GM12878 (cell line): ENCODE results near the gene SIRT2. TPM values are rescaled to one million over a fixed set of nuclear protein-coding genes. Genes with fewer than 3 reads are reported as not detected.

Experiments
- ATAC-seq: fragments of 200-7000 bp; cut with Tn5 transposase; 3 replicates; pipeline ENCODE4 v1.9.1; 2020; ENCODE audit warnings: mild to moderate bottlenecking, moderate library complexity
- BruUV-seq: library from RNA; stranded (reverse); fragments of 400-500 nt; replicated peaks from 2 replicates; lab custom pipeline; 2021; lab: Mats Ljungman, UMichigan
- CTCF ChIA-PET: fragments of 300-600 bp; sonication (Branson Sonifier 250); formaldehyde crosslinking; extraction: SDS; loops from one replicate; lab custom pipeline; 2021; ENCODE audit warnings: inconsistent platforms; lab: Yijun Ruan, JAX
- POLR2A ChIA-PET: fragments of 350-600 bp; formaldehyde crosslinking; extraction: SDS; loops from one replicate; lab custom pipeline; 2021; ENCODE audit warnings: inconsistent platforms; lab: Charles Lee
- RAD21 ChIA-PET: fragments of 300-600 bp; sonication (Branson Sonifier 250); formaldehyde crosslinking; loops from one replicate; lab custom pipeline; 2023; ENCODE audit warnings: antibody characterized with exemption; ENCODE audit not compliant: unreplicated experiment; lab: Charles Lee
- SMC1A ChIA-PET: fragments of 300-600 bp; sonication (Branson Sonifier 250); formaldehyde crosslinking; loops from one replicate; lab custom pipeline; 2023; ENCODE audit not compliant: unreplicated experiment, uncharacterized antibody; lab: Charles Lee
- DNase-seq: peaks from one replicate; pipeline ENCODE4 v3.0.0-alpha.2; 2011; ENCODE audit warnings: low read depth, low spot score
- FAIRE-seq: peaks from 3 replicates; lab custom pipeline; 2011; peaks lifted over from hg19 to GRCh38; lab: Jason Lieb, UNC
- H2AFZ ChIP-seq: 2 replicates; pipeline ENCODE4 v1.6.0; 2011; ENCODE audit warnings: low read depth, low read length, control low read depth; ENCODE audit not compliant: control insufficient read depth
- H3K27ac ChIP-seq: 2 replicates; pipeline ENCODE4 v1.5.1; 2011; ENCODE audit warnings: control low read depth; ENCODE audit not compliant: control insufficient read depth, insufficient read depth
- H3K27me3 ChIP-seq, 2 experiments: replicated peaks in 1 of 2; 2 replicates each; pipeline versions ENCODE4 v1.6.0 to v1.6.1; 2011; ENCODE audit warnings: low read length in 1 of 2; ENCODE audit not compliant: control insufficient read depth in 2 of 2, insufficient read depth in 2 of 2
- H3K36me3 ChIP-seq, 2 experiments: 2 replicates each; pipeline ENCODE4 v1.5.1; 2011; ENCODE audit warnings: low read length in 1 of 2; ENCODE audit not compliant: control insufficient read depth in 2 of 2, insufficient read depth in 2 of 2
- H3K4me1 ChIP-seq: 2 replicates; pipeline ENCODE4 v1.6.1; 2011; ENCODE audit warnings: mild to moderate bottlenecking, low read length, moderate library complexity, mixed read lengths; ENCODE audit not compliant: control insufficient read depth, insufficient read depth
- H3K4me2 ChIP-seq: 2 replicates; pipeline ENCODE4 v1.6.0; 2011; ENCODE audit warnings: control low read depth; ENCODE audit not compliant: control insufficient read depth, insufficient read depth
- H3K4me3 ChIP-seq: fragments of 200-600 bp; sonication (generic); 2 replicates; pipeline ENCODE4 v1.5.1; 2016
- H3K79me2 ChIP-seq: 2 replicates; pipeline ENCODE4 v1.6.0; 2011; ENCODE audit warnings: low read length; ENCODE audit not compliant: control insufficient read depth, insufficient read depth
- H3K9ac ChIP-seq: 2 replicates; pipeline ENCODE4 v1.8.0; 2011; ENCODE audit warnings: low read length, control low read depth, mixed read lengths; ENCODE audit not compliant: control insufficient read depth, insufficient read depth
- H3K9me3 ChIP-seq: replicated peaks from 3 replicates; pipeline ENCODE4 v1.5.1; 2011; ENCODE audit warnings: mild to moderate bottlenecking, low read length; ENCODE audit not compliant: control insufficient read depth, insufficient read depth
- H4K20me1 ChIP-seq: 2 replicates; pipeline ENCODE4 v1.6.0; 2011; ENCODE audit not compliant: control insufficient read depth, insufficient read depth
- HDAC6 ChIP-seq: fragments of 200-600 bp; sonication (generic); IDR thresholded peaks from one replicate; pipeline ENCODE4 v1.8.0; 2017; ENCODE audit warnings: antibody characterized with exemption; ENCODE audit not compliant: unreplicated experiment
- PML ChIP-seq: IDR thresholded peaks from 2 replicates; pipeline ENCODE4 v1.6.1; 2012; ENCODE audit warnings: low read length, inconsistent platforms
- POLR2A ChIP-seq: IDR thresholded peaks from 2 replicates; pipeline ENCODE4 v1.6.1; 2011; ENCODE audit warnings: low read depth, mild to moderate bottlenecking, low read length
- POLR2AphosphoS5 ChIP-seq: IDR thresholded peaks from 2 replicates; pipeline ENCODE4 v1.6.1; 2011; ENCODE audit warnings: mild to moderate bottlenecking, low read length, inconsistent platforms
- WGBS: methylation state at CpG from one replicate; pipeline ENCODE4 v1.1.6; 2016; ENCODE audit warnings: low lambda C conversion rate; ENCODE audit not compliant: insufficient replicate concordance, insufficient coverage; ENCODE audit errors: missing lambda C conversion rate; 5-methylcytosine and 5-hydroxymethylcytosine counted together
- in situ Hi-C: fragments of 300-500 bp; cut with MboI; formaldehyde crosslinking; loops from 9 replicates; pipeline ENCODE4 v1.14.3; 2018; ENCODE audit warnings: mixed read lengths
- intact Hi-C: fragments of 100-400 bp; cut with micrococcal nuclease; formaldehyde crosslinking; loops from one replicate; pipeline ENCODE4 v1.14.2; 2022; ENCODE audit not compliant: unreplicated experiment
- polyA plus RNA-seq, 11 experiments: library from polyadenylated mRNA; depleted of rRNA in 4 of 11; unstranded in 6 of 11; stranded (reverse) in 5 of 11; fragments of >200 nt; fragmentation: Nextera tagmentation in 4 of 11; fragmentation: Illumina TruSeq in 1 of 11; extraction: Ambion mirVana in 4 of 11; extraction: Trizol in 1 of 11; gene quantifications; 1 replicate in 1 of 11; 2 replicates in 10 of 11; pipeline versions ENCODE4 v1.2.1 to v1.2.3, GENCODE V29; 2011 to 2016; ENCODE audit warnings: inconsistent platforms in 2 of 11, missing spikeins in 2 of 11, low read depth in 1 of 11
- total RNA-seq, 4 experiments: library from RNA; depleted of rRNA in 3 of 4; stranded (reverse); fragments of >200 nt in 3 of 4; fragmentation: Illumina TruSeq in 1 of 4; extraction: Trizol in 1 of 4; gene quantifications; 2 replicates each; pipeline versions ENCODE4 v1.2.1 to v1.2.3, GENCODE V29; 2013 to 2021
- TF ChIP-seq, protein P1 (sequence below): fragments of 450-650 bp; IDR thresholded peaks from 2 replicates; pipeline ENCODE4 v1.6.1; 2016; ENCODE audit warnings: mild to moderate bottlenecking

The SIRT2 gene
- total and polyA plus RNA-seq, 10 of the 15 experiments (the other 5 are each of a cell fraction or from before 2014, with no cell fraction given): 1.4 to 38.7 (median 24.1) TPM

DNA sequence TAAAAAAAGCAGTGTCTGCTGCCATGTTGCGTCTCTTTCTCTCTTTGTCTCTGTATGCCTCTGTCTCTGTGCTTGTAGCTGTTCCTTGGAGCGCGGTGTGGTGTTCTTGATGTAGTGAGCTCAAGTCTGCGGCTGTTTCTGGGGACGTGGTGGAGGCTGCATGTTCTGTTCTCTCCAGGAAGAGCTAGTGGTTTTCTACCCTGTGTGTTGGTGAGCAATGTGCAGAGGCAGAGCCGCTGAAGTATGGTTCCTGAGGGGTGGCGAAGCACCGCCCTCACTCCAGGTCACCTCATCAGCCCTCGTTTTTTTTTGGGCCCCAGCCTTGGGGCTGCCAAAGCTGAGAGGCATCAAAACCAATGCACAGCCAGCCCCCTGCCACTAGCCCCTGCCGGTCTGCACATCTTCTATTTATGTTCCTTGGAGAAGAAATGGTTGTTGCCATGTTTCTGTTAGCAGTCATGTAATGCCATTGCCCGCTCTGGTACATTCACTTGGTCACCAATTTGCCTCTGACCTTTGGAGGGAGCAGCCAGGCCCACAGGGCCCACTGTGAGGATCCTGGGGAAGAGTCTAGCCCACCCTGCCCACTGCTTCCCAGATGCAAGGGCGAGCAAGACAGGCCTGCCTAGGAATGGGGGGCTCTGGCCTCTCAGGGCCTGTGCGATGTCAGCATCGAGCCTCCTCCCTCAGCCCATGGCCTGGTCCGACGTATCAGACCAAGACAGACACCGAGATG, 56.8 kb downstream of the SIRT2 start:
- Histone ChIP-seq H3K4me1 (peaks cover 25% of the 10 kb centered on the region), H3K27ac (no peak overlapping the region), H3K4me2 (peak overlapping the region; percentile 6; the same call in 1 of the 2 replicates), H3K27me3 (no peaks in the 10 kb centered on the region), H4K20me1 (peaks cover 9% of the 10 kb centered on the region), H3K9me3 (no peaks in the 10 kb centered on the region), H3K9ac (no peak overlapping the region)
- in situ Hi-C loops: no loop called here
- FAIRE-seq (no peak), DNase-seq (no peak), ATAC-seq (peak; percentile 51)
- WGBS: 45% methylated on average over 17 of the region's 17 CpGs
- no TSS peak for BruUV-seq
- CTCF ChIA-PET: interaction anchor here (0.6 to 1.6 kb wide), 4 partner anchors 23 to 440 kb away, joined by 3 to 6 read pairs (median 3); no protein-coding TSS in a partner anchor
- SMC1A ChIA-PET: interaction anchor here (0.7 to 0.8 kb wide), 2 partner anchors 9 to 10 kb away, joined by 3 to 4 read pairs; no protein-coding TSS in a partner anchor
- intact Hi-C loops: no loop called here
- RAD21 ChIA-PET: interaction anchor here (1.1 to 1.6 kb wide), 3 partner anchors 11 to 440 kb away, joined by 3 to 4 read pairs (median 4); partner anchors contain the start of genes ECH1 and FAM98C
- TF ChIP-seq, protein P1, sequence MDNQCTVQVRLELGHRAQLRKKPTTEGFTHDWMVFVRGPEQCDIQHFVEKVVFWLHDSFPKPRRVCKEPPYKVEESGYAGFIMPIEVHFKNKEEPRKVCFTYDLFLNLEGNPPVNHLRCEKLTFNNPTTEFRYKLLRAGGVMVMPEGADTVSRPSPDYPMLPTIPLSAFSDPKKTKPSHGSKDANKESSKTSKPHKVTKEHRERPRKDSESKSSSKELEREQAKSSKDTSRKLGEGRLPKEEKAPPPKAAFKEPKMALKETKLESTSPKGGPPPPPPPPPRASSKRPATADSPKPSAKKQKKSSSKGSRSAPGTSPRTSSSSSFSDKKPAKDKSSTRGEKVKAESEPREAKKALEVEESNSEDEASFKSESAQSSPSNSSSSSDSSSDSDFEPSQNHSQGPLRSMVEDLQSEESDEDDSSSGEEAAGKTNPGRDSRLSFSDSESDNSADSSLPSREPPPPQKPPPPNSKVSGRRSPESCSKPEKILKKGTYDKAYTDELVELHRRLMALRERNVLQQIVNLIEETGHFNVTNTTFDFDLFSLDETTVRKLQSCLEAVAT: no peak
- TF ChIP-seq POLR2AphosphoS5 (peak; percentile 52), PML (0 out of 2 replicates have a peak, but pooled peaks have one; percentile 7), HDAC6 (no peak), POLR2A (peak; percentile 31; the same call in 1 of the 2 replicates)
- TF ChIP-seq, all 136 proteins: peak for 3
- Histone ChIP-seq H2AFZ (no peak overlapping the region), H3K4me3 (0 out of 2 replicates have a peak overlapping the region, but pooled peaks have one; percentile 8), H3K36me3 (peaks cover 55 to 78% of the 10 kb centered on the region in 2 experiments), H3K79me2 (peaks cover 43% of the 10 kb centered on the region)
- POLR2A ChIA-PET: interaction anchor here (1.2 kb wide), 1 partner anchor 10 kb away, joined by 7 read pairs; the partner anchor contains the start of gene ECH1
